GM12878 (cell line): ENCODE results near the gene NMNAT3. TPM values are rescaled to one million over a fixed set of nuclear protein-coding genes. Genes with fewer than 3 reads are reported as not detected.

Experiments used
- ATAC-seq: fragments of 200-7000 bp; cut with Tn5 transposase; 3 replicates; pipeline ENCODE4 v1.9.1; 2020; ENCODE audit warnings: mild to moderate bottlenecking, moderate library complexity
- BruUV-seq: library from RNA; stranded (reverse); fragments of 400-500 nt; replicated peaks from 2 replicates; lab custom pipeline; 2021; lab: Mats Ljungman, UMichigan
- CTCF ChIA-PET: fragments of 300-600 bp; sonication (Branson Sonifier 250); formaldehyde crosslinking; extraction: SDS; loops from one replicate; lab custom pipeline; 2021; ENCODE audit warnings: inconsistent platforms; lab: Yijun Ruan, JAX
- POLR2A ChIA-PET: fragments of 350-600 bp; formaldehyde crosslinking; extraction: SDS; loops from one replicate; lab custom pipeline; 2021; ENCODE audit warnings: inconsistent platforms; lab: Charles Lee
- RAD21 ChIA-PET: fragments of 300-600 bp; sonication (Branson Sonifier 250); formaldehyde crosslinking; loops from one replicate; lab custom pipeline; 2023; ENCODE audit warnings: antibody characterized with exemption; ENCODE audit not compliant: unreplicated experiment; lab: Charles Lee
- SMC1A ChIA-PET: fragments of 300-600 bp; sonication (Branson Sonifier 250); formaldehyde crosslinking; loops from one replicate; lab custom pipeline; 2023; ENCODE audit not compliant: unreplicated experiment, uncharacterized antibody; lab: Charles Lee
- DNase-seq: peaks from one replicate; pipeline ENCODE4 v3.0.0-alpha.2; 2011; ENCODE audit warnings: low read depth, low spot score
- FAIRE-seq: peaks from 3 replicates; lab custom pipeline; 2011; peaks lifted over from hg19 to GRCh38; lab: Jason Lieb, UNC
- H2AFZ ChIP-seq: 2 replicates; pipeline ENCODE4 v1.6.0; 2011; ENCODE audit warnings: low read depth, low read length, control low read depth; ENCODE audit not compliant: control insufficient read depth
- H3K27ac ChIP-seq: 2 replicates; pipeline ENCODE4 v1.5.1; 2011; ENCODE audit warnings: control low read depth; ENCODE audit not compliant: control insufficient read depth, insufficient read depth
- H3K27me3 ChIP-seq, 2 experiments: replicated peaks in 1 of 2; 2 replicates each; pipeline versions ENCODE4 v1.6.0 to v1.6.1; 2011; ENCODE audit warnings: low read length in 1 of 2; ENCODE audit not compliant: control insufficient read depth in 2 of 2, insufficient read depth in 2 of 2
- H3K36me3 ChIP-seq, 2 experiments: 2 replicates each; pipeline ENCODE4 v1.5.1; 2011; ENCODE audit warnings: low read length in 1 of 2; ENCODE audit not compliant: control insufficient read depth in 2 of 2, insufficient read depth in 2 of 2
- H3K4me1 ChIP-seq: 2 replicates; pipeline ENCODE4 v1.6.1; 2011; ENCODE audit warnings: mild to moderate bottlenecking, low read length, moderate library complexity, mixed read lengths; ENCODE audit not compliant: control insufficient read depth, insufficient read depth
- H3K4me2 ChIP-seq: 2 replicates; pipeline ENCODE4 v1.6.0; 2011; ENCODE audit warnings: control low read depth; ENCODE audit not compliant: control insufficient read depth, insufficient read depth
- H3K4me3 ChIP-seq: fragments of 200-600 bp; sonication (generic); 2 replicates; pipeline ENCODE4 v1.5.1; 2016
- H3K79me2 ChIP-seq: 2 replicates; pipeline ENCODE4 v1.6.0; 2011; ENCODE audit warnings: low read length; ENCODE audit not compliant: control insufficient read depth, insufficient read depth
- H3K9ac ChIP-seq: 2 replicates; pipeline ENCODE4 v1.8.0; 2011; ENCODE audit warnings: low read length, control low read depth, mixed read lengths; ENCODE audit not compliant: control insufficient read depth, insufficient read depth
- H3K9me3 ChIP-seq: replicated peaks from 3 replicates; pipeline ENCODE4 v1.5.1; 2011; ENCODE audit warnings: mild to moderate bottlenecking, low read length; ENCODE audit not compliant: control insufficient read depth, insufficient read depth
- H4K20me1 ChIP-seq: 2 replicates; pipeline ENCODE4 v1.6.0; 2011; ENCODE audit not compliant: control insufficient read depth, insufficient read depth
- SMC3 ChIP-seq: IDR thresholded peaks from 2 replicates; pipeline ENCODE4 v1.6.1; 2011; ENCODE audit warnings: low read length, improper control_type of control experiment, borderline replicate concordance
- SP1 ChIP-seq: IDR thresholded peaks from one replicate; pipeline ENCODE4 v1.6.1; 2011; ENCODE audit warnings: low read depth, low read length
- WGBS: methylation state at CpG from one replicate; pipeline ENCODE4 v1.1.6; 2016; ENCODE audit warnings: low lambda C conversion rate; ENCODE audit not compliant: insufficient replicate concordance, insufficient coverage; ENCODE audit errors: missing lambda C conversion rate; 5-methylcytosine and 5-hydroxymethylcytosine counted together
- in situ Hi-C: fragments of 300-500 bp; cut with MboI; formaldehyde crosslinking; loops from 9 replicates; pipeline ENCODE4 v1.14.3; 2018; ENCODE audit warnings: mixed read lengths
- intact Hi-C: fragments of 100-400 bp; cut with micrococcal nuclease; formaldehyde crosslinking; loops from one replicate; pipeline ENCODE4 v1.14.2; 2022; ENCODE audit not compliant: unreplicated experiment
- polyA plus RNA-seq, 11 experiments: library from polyadenylated mRNA; depleted of rRNA in 4 of 11; unstranded in 6 of 11; stranded (reverse) in 5 of 11; fragments of >200 nt; fragmentation: Nextera tagmentation in 4 of 11; fragmentation: Illumina TruSeq in 1 of 11; extraction: Ambion mirVana in 4 of 11; extraction: Trizol in 1 of 11; gene quantifications; 1 replicate in 1 of 11; 2 replicates in 10 of 11; pipeline versions ENCODE4 v1.2.1 to v1.2.3, GENCODE V29; 2011 to 2016; ENCODE audit warnings: inconsistent platforms in 2 of 11, missing spikeins in 2 of 11, low read depth in 1 of 11
- total RNA-seq, 4 experiments: library from RNA; depleted of rRNA in 3 of 4; stranded (reverse); fragments of >200 nt in 3 of 4; fragmentation: Illumina TruSeq in 1 of 4; extraction: Trizol in 1 of 4; gene quantifications; 2 replicates each; pipeline versions ENCODE4 v1.2.1 to v1.2.3, GENCODE V29; 2013 to 2021
- TF ChIP-seq, protein P1 (sequence below): IDR thresholded peaks from 2 replicates; pipeline ENCODE4 v1.6.1; 2012; ENCODE audit warnings: mild to moderate bottlenecking, low read depth, low read length
- TF ChIP-seq, protein P2 (sequence below): IDR thresholded peaks from 2 replicates; pipeline ENCODE4 v1.6.1; 2011; ENCODE audit warnings: borderline replicate concordance, low read depth, mild to moderate bottlenecking, moderate library complexity, low read length; ENCODE audit not compliant: insufficient read depth, poor library complexity, severe bottlenecking
- TF ChIP-seq, protein P3 (sequence below), 3 experiments: IDR thresholded peaks in 2 of 3; conservative IDR thresholded peaks in 1 of 3; 2 replicates each; pipeline ENCODE4 v1.5.1; 2011; ENCODE audit warnings: low read depth in 3 of 3, low read length in 3 of 3, mild to moderate bottlenecking in 3 of 3, control low read depth in 2 of 3, moderate library complexity in 2 of 3, inconsistent platforms in 1 of 3, mixed read lengths in 1 of 3; ENCODE audit not compliant: control insufficient read depth in 2 of 3, insufficient read depth in 1 of 3; ENCODE audit errors: extremely low read depth in 1 of 3

The NMNAT3 gene
- total and polyA plus RNA-seq, 10 of the 15 experiments (the other 5 are each of a cell fraction or from before 2014, with no cell fraction given): under 0.01 to 0.92 (median 0.08) TPM; not detected in 4

DNA sequence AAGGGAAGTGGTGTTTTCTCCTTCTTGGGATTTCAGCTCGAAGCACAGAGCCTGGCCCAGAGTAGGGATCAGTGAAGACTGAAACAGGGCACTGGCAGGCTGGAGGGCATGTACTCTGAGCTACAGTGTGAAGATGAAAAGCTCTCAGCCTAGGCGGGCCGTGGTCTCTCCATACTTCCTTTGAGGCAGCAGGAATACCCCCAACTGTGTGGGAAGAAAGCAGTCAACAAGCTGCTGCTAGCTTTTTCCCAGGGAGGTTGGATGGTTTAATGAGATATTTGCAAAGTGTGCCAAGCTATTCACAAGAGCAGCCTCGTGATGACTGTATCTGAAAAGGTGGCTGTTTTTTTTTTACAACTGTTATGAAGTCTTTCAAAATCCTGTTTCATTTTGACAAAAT is 47.2 kb downstream of the NMNAT3 start (continued):
- TF ChIP-seq, protein P1, sequence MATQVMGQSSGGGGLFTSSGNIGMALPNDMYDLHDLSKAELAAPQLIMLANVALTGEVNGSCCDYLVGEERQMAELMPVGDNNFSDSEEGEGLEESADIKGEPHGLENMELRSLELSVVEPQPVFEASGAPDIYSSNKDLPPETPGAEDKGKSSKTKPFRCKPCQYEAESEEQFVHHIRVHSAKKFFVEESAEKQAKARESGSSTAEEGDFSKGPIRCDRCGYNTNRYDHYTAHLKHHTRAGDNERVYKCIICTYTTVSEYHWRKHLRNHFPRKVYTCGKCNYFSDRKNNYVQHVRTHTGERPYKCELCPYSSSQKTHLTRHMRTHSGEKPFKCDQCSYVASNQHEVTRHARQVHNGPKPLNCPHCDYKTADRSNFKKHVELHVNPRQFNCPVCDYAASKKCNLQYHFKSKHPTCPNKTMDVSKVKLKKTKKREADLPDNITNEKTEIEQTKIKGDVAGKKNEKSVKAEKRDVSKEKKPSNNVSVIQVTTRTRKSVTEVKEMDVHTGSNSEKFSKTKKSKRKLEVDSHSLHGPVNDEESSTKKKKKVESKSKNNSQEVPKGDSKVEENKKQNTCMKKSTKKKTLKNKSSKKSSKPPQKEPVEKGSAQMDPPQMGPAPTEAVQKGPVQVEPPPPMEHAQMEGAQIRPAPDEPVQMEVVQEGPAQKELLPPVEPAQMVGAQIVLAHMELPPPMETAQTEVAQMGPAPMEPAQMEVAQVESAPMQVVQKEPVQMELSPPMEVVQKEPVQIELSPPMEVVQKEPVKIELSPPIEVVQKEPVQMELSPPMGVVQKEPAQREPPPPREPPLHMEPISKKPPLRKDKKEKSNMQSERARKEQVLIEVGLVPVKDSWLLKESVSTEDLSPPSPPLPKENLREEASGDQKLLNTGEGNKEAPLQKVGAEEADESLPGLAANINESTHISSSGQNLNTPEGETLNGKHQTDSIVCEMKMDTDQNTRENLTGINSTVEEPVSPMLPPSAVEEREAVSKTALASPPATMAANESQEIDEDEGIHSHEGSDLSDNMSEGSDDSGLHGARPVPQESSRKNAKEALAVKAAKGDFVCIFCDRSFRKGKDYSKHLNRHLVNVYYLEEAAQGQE: no peak
- TF ChIP-seq, protein P2, sequence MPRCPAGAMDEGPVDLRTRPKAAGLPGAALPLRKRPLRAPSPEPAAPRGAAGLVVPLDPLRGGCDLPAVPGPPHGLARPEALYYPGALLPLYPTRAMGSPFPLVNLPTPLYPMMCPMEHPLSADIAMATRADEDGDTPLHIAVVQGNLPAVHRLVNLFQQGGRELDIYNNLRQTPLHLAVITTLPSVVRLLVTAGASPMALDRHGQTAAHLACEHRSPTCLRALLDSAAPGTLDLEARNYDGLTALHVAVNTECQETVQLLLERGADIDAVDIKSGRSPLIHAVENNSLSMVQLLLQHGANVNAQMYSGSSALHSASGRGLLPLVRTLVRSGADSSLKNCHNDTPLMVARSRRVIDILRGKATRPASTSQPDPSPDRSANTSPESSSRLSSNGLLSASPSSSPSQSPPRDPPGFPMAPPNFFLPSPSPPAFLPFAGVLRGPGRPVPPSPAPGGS: no peak

DNA sequence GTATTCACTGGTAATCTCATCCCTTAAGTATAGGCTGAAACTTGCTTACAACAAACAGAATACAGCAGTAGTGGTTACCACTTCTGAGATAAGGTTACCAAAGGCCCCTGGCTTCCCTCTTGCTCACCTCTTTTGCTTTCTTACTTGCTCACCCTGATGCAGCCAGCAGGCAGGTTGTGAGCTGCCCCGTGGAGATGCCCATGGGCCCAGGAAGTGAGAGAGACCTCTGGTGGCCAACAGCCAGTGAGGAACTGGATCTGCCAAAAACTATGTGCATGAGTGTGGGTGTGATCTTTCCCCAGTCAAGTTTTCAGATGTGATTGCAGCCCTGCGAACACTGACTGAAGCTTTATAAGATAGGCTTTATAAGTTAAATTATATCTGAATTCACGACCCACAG is 48.7 kb downstream of the NMNAT3 start:
- WGBS: 4% methylated on average over 3 of the region's 3 CpGs

More for the DNA sequence above, 48.7 kb downstream of the NMNAT3 start:
- ATAC-seq: peak; percentile 85
- H3K27ac ChIP-seq: no peak overlapping the region
- no peaks in the 10 kb centered on the region for H3K9me3 ChIP-seq
- no peak for TF ChIP-seq SP1
- peak; percentile 32; the same call in 1 of the 2 replicates for TF ChIP-seq SMC3
- TF ChIP-seq, protein P3, sequence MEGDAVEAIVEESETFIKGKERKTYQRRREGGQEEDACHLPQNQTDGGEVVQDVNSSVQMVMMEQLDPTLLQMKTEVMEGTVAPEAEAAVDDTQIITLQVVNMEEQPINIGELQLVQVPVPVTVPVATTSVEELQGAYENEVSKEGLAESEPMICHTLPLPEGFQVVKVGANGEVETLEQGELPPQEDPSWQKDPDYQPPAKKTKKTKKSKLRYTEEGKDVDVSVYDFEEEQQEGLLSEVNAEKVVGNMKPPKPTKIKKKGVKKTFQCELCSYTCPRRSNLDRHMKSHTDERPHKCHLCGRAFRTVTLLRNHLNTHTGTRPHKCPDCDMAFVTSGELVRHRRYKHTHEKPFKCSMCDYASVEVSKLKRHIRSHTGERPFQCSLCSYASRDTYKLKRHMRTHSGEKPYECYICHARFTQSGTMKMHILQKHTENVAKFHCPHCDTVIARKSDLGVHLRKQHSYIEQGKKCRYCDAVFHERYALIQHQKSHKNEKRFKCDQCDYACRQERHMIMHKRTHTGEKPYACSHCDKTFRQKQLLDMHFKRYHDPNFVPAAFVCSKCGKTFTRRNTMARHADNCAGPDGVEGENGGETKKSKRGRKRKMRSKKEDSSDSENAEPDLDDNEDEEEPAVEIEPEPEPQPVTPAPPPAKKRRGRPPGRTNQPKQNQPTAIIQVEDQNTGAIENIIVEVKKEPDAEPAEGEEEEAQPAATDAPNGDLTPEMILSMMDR (IDR thresholded peaks at IDR 0.05 in 2 of 3, conservative IDR thresholded peaks at IDR 0.05 in 1 of 3; ENCODE audit: control insufficient read depth in 2 of 3, extremely low read depth in 1 of 3, insufficient read depth in 1 of 3, low read depth in 3 of 3, low read length in 3 of 3): peak; percentile 23 to 46 (median 37); a peak in 5 of 6 replicates
- no peak overlapping the region; the same call in 1 of the 2 replicates for H2AFZ ChIP-seq
- ChIA-PET POLR2A (no interaction called here), RAD21 (no interaction called here), CTCF (interaction anchor here (0.7 to 0.9 kb wide), 2 partner anchors 12 to 61 kb away, joined by 3 read pairs; no protein-coding TSS in a partner anchor), SMC1A (interaction anchor here (1.5 kb wide), 1 partner anchor 201 kb away, joined by 6 read pairs; no protein-coding TSS in a partner anchor)
- in situ Hi-C loops: no loop called here
- FAIRE-seq: peak; percentile 35
- DNase-seq: no peak
- H3K27me3 ChIP-seq: no peaks in the 10 kb centered on the region
- H3K4me1 ChIP-seq: peaks cover 5% of the 10 kb centered on the region
- BruUV-seq: no TSS peak
- no peak overlapping the region for H3K4me3 ChIP-seq
- intact Hi-C loops: loop anchor here (1.0 kb wide), 1 partner anchor 202 kb away; no protein-coding TSS in a partner anchor
- no peaks in the 10 kb centered on the region for H3K36me3 ChIP-seq
- no peak overlapping the region for H3K4me2 ChIP-seq
- no peaks in the 10 kb centered on the region for H4K20me1 ChIP-seq
- H3K9ac ChIP-seq: no peak overlapping the region
- H3K79me2 ChIP-seq: no peaks in the 10 kb centered on the region
